WTC11 (cell line): Measurements from ENCODE around the gene TNFAIP2. TPM values are rescaled to one million over a fixed set of nuclear protein-coding genes. Genes with fewer than 3 reads are reported as not detected.

ENCODE experiments used
- ATAC-seq: fragments of 200-7000 bp; cut with Tn5 transposase; 2 replicates; pipeline ENCODE4 v1.10.0; 2021; ENCODE audit warnings: mild to moderate bottlenecking, moderate library complexity
- CTCF ChIA-PET: fragments of 300-600 bp; sonication (Branson Sonifier 250); formaldehyde crosslinking; loops from one replicate; lab custom pipeline; 2021; ENCODE audit warnings: antibody characterized with exemption; lab: Charles Lee
- POLR2A ChIA-PET: fragments of 350-600 bp; sonication (Branson Sonifier 250); formaldehyde crosslinking; loops from one replicate; lab custom pipeline; 2021; ENCODE audit warnings: antibody characterized with exemption; lab: Charles Lee
- DNase-seq: peaks from one replicate; pipeline ENCODE4 v3.0.0; 2021; ENCODE audit warnings: low spot score
- H3K27ac Mint-ChIP-seq: 2 replicates; pipeline ENCODE4 v1.8.0; 2021; ENCODE audit warnings: mixed read lengths
- H3K27me3 Mint-ChIP-seq: 2 replicates; pipeline ENCODE4 v1.8.0; 2021; ENCODE audit warnings: low read depth, mild to moderate bottlenecking, moderate library complexity, mixed read lengths
- H3K36me3 Mint-ChIP-seq: 2 replicates; pipeline ENCODE4 v1.8.0; 2021; ENCODE audit warnings: mixed read lengths
- H3K4me1 Mint-ChIP-seq: 2 replicates; pipeline ENCODE4 v1.8.0; 2022; ENCODE audit warnings: mixed read lengths
- H3K4me3 Mint-ChIP-seq: 2 replicates; pipeline ENCODE4 v1.8.0; 2021; ENCODE audit warnings: mild to moderate bottlenecking, moderate library complexity, mixed read lengths
- H3K9me3 Mint-ChIP-seq: 2 replicates; pipeline ENCODE4 v1.8.0; 2021; ENCODE audit warnings: mixed read lengths
- ATF1 ChIP-seq: sonication (generic); formaldehyde crosslinking; IDR thresholded peaks from 2 replicates; pipeline ENCODE4 v1.8.1; 2023; ENCODE audit warnings: mild to moderate bottlenecking, moderate library complexity, missing genetic modification reagents
- ETV6 ChIP-seq: sonication (generic); formaldehyde crosslinking; IDR thresholded peaks from 2 replicates; pipeline ENCODE4 v1.8.1; 2022; ENCODE audit warnings: mild to moderate bottlenecking, missing genetic modification reagents
- GRHL2 ChIP-seq: fragments of 250-450 bp; sonication (Bioruptor Pico); IDR thresholded peaks from 2 replicates; pipeline ENCODE4 v1.8.0; 2022; ENCODE audit warnings: mild to moderate bottlenecking, moderate library complexity; ENCODE audit not compliant: insufficient replicate concordance, severe bottlenecking
- GTF2I ChIP-seq: fragments of 250-450 bp; sonication (Bioruptor Pico); conservative IDR thresholded peaks from 2 replicates; pipeline ENCODE4 v1.4.0; 2021; ENCODE audit warnings: mild to moderate bottlenecking
- JAZF1 ChIP-seq: fragments of 250-450 bp; sonication (Bioruptor Pico); IDR thresholded peaks from 2 replicates; pipeline ENCODE4 v1.9.0; 2021; ENCODE audit warnings: moderate library complexity, mild to moderate bottlenecking, inconsistent platforms
- NR1H2 ChIP-seq: sonication (generic); formaldehyde crosslinking; IDR thresholded peaks from 2 replicates; pipeline ENCODE4 v1.9.0; 2021; ENCODE audit warnings: mild to moderate bottlenecking, moderate library complexity, missing genetic modification reagents
- PRRX2 ChIP-seq: fragments of 250-450 bp; sonication (Bioruptor Pico); IDR thresholded peaks from 2 replicates; pipeline ENCODE4 v1.8.0; 2021; ENCODE audit warnings: mild to moderate bottlenecking
- RORB ChIP-seq: fragments of 250-450 bp; sonication (Bioruptor Pico); IDR thresholded peaks from 2 replicates; pipeline ENCODE4 v1.9.0; 2021; ENCODE audit warnings: mild to moderate bottlenecking
- SOX15 ChIP-seq: fragments of 250-450 bp; sonication (Bioruptor Pico); IDR thresholded peaks from 2 replicates; pipeline ENCODE4 v1.9.0; 2021; ENCODE audit warnings: mild to moderate bottlenecking
- SP1 ChIP-seq: sonication (generic); formaldehyde crosslinking; conservative IDR thresholded peaks from 2 replicates; pipeline ENCODE4 v1.8.1; 2022; ENCODE audit warnings: missing genetic modification reagents
- TEAD4 ChIP-seq: sonication (generic); formaldehyde crosslinking; IDR thresholded peaks from 2 replicates; pipeline ENCODE4 v1.8.0; 2022; ENCODE audit warnings: mild to moderate bottlenecking, missing genetic modification reagents
- TP53 ChIP-seq: sonication (generic); formaldehyde crosslinking; IDR thresholded peaks from 2 replicates; pipeline ENCODE4 v1.8.1; 2023; ENCODE audit warnings: mild to moderate bottlenecking, missing genetic modification reagents
- USF1 ChIP-seq: sonication (generic); formaldehyde crosslinking; IDR thresholded peaks from 2 replicates; pipeline ENCODE4 v1.8.0; 2022; ENCODE audit warnings: mild to moderate bottlenecking, missing genetic modification reagents
- ZNF121 ChIP-seq: sonication (generic); formaldehyde crosslinking; IDR thresholded peaks from 2 replicates; pipeline ENCODE4 v1.8.0; 2023; ENCODE audit warnings: missing genetic modification reagents
- ZNF232 ChIP-seq: sonication (generic); formaldehyde crosslinking; IDR thresholded peaks from 2 replicates; pipeline ENCODE4 v1.8.0; 2022; ENCODE audit warnings: mild to moderate bottlenecking, missing genetic modification reagents
- ZNF263 ChIP-seq: sonication (generic); formaldehyde crosslinking; IDR thresholded peaks from 2 replicates; pipeline ENCODE4 v1.8.1; 2022; ENCODE audit warnings: low read depth, mild to moderate bottlenecking, moderate library complexity, missing genetic modification reagents
- ZNF671 ChIP-seq: fragments of 250-450 bp; sonication (Bioruptor Pico); IDR thresholded peaks from 2 replicates; pipeline ENCODE4 v1.8.0; 2021; ENCODE audit warnings: mild to moderate bottlenecking
- total RNA-seq: library from RNA; stranded (reverse); gene quantifications from 3 replicates; pipeline ENCODE4 v1.2.3, GENCODE V29; 2021
- TF ChIP-seq, protein P1 (sequence below): sonication (generic); formaldehyde crosslinking; IDR thresholded peaks from 2 replicates; pipeline ENCODE4 v1.8.1; 2023; ENCODE audit warnings: mild to moderate bottlenecking, moderate library complexity, missing genetic modification reagents
- TF ChIP-seq, protein P2 (sequence below): fragments of 250-450 bp; sonication (Bioruptor Pico); IDR thresholded peaks from 2 replicates; pipeline ENCODE4 v2.1.2; 2022; ENCODE audit warnings: mild to moderate bottlenecking, moderate library complexity
- TF ChIP-seq, protein P3 (sequence below): fragments of 250-450 bp; sonication (Bioruptor Pico); conservative IDR thresholded peaks from 2 replicates; pipeline ENCODE4 v1.9.0; 2021; ENCODE audit warnings: mild to moderate bottlenecking
- TF ChIP-seq, protein P4 (sequence below): fragments of 250-450 bp; sonication (Bioruptor Pico); IDR thresholded peaks from 2 replicates; pipeline ENCODE4 v1.9.0; 2021; ENCODE audit warnings: mild to moderate bottlenecking
- TF ChIP-seq, protein P5 (sequence below): sonication (generic); formaldehyde crosslinking; IDR thresholded peaks from 2 replicates; pipeline ENCODE4 v1.8.0; 2022; ENCODE audit warnings: mild to moderate bottlenecking, missing genetic modification reagents
- TF ChIP-seq, protein P6 (sequence below): sonication (generic); formaldehyde crosslinking; conservative IDR thresholded peaks from 2 replicates; pipeline ENCODE4 v1.8.1; 2023; ENCODE audit warnings: mild to moderate bottlenecking, low read depth, missing genetic modification reagents, moderate library complexity
- TF ChIP-seq, protein P7 (sequence below): fragments of 200-600 bp; IDR thresholded peaks from 2 replicates; pipeline ENCODE4 v1.8.0; 2022; ENCODE audit warnings: antibody characterized with exemption

TNFAIP2 gene
- total RNA-seq, 1 experiment from 2014 or later, result 24.1 TPM

DNA sequence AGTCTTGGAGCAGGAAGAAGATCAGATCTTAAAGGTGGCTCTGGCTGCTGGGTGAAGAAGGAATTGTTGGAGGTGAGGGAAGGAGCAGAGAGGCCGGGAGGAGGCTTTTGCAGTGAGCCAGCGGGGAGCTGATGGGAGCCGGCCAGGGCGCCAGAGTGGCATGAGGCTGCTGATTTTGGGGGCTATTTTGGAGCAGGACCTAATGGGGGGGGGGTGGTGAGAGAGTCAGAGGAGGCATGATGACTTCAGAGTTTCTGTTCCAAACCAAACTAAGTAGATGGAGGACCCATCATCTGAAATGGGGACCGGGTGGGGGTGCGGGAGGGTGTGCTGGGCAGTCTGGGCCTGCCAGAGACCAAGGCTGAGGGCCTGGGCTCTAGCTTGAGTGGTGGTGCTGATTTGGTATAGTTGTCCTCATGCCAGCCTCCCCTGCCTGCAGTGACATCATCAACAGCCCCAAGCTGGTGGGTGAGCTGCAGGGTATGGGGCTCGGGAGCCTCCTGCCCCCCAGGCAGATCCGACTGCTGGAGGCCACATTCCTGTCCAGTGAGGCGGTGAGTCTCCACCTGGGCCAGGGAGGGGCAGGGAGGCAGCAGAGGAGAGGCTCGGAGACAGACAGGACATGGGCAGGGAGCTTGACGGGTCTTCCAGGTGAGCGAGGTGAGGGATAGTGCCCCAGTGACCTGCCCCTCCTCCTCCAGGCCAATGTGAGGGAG is 6.2 kb downstream of the TNFAIP2 start:
- no peak for DNase-seq
- H3K4me3 Mint-ChIP-seq, result no peak overlapping the region
- H3K9me3 Mint-ChIP-seq, result no peaks in the 10 kb centered on the region

DNA sequence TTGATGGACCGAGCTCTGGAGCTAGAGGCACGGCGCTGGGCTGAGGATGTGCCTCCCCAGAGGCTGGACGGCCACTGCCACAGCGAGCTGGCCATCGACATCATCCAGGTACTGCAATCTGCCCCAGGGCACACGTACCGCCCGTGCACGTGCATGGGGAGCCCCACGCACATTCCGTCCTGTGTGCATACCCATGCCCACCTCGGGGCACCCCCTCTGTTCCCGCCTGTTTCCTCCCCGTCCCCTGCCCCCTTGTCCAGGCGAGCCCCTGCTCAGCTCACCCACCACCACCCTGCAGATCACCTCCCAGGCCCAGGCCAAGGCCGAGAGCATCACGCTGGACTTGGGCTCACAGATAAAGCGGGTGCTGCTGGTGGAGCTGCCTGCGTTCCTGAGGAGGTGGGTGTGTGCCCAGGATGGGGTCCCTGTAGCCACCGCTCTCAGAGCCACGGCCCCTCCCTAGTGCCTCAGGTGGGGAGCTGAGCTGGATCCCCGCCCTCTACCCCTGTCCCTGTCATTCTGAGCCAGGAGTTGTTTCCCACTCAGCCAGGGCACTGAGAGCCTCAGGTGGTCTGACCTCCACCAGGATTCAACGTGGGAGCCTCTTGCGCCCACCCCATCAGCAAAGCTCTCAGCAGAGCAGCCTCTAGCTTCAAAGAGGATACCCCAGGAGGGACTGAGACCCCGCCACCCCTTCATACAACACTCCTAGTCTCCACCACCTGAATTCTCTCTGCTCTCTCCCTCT is 6.9 kb downstream of the TNFAIP2 start:
- ChIA-PET CTCF (interaction anchor here (0.5 to 12.3 kb wide), 5 partner anchors 11 to 143 kb away, joined by 3 to 199 read pairs (median 8); no protein-coding TSS in a partner anchor), POLR2A (no interaction called here)
- Mint-ChIP-seq H3K9me3 (no peaks in the 10 kb centered on the region), H3K4me1 (peaks cover 15% of the 10 kb centered on the region), H3K27ac (no peak overlapping the region), H3K27me3 (peaks cover 27% of the 10 kb centered on the region), H3K4me3 (no peak overlapping the region), H3K36me3 (peaks cover 5% of the 10 kb centered on the region; the same call in 1 of the 2 replicates)
- no peak for DNase-seq
- ATAC-seq, result no peak
- TF ChIP-seq TP53 (CRISPR knock-in tag), result no peak
- no peak for TF ChIP-seq GTF2I (CRISPR knock-in tag)
- TF ChIP-seq, protein P1, sequence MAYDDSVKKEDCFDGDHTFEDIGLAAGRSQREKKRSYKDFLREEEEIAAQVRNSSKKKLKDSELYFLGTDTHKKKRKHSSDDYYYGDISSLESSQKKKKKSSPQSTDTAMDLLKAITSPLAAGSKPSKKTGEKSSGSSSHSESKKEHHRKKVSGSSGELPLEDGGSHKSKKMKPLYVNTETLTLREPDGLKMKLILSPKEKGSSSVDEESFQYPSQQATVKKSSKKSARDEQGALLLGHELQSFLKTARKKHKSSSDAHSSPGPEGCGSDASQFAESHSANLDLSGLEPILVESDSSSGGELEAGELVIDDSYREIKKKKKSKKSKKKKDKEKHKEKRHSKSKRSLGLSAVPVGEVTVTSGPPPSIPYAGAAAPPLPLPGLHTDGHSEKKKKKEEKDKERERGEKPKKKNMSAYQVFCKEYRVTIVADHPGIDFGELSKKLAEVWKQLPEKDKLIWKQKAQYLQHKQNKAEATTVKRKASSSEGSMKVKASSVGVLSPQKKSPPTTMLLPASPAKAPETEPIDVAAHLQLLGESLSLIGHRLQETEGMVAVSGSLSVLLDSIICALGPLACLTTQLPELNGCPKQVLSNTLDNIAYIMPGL (CRISPR knock-in tag), result no peak
- TF ChIP-seq, protein P2, sequence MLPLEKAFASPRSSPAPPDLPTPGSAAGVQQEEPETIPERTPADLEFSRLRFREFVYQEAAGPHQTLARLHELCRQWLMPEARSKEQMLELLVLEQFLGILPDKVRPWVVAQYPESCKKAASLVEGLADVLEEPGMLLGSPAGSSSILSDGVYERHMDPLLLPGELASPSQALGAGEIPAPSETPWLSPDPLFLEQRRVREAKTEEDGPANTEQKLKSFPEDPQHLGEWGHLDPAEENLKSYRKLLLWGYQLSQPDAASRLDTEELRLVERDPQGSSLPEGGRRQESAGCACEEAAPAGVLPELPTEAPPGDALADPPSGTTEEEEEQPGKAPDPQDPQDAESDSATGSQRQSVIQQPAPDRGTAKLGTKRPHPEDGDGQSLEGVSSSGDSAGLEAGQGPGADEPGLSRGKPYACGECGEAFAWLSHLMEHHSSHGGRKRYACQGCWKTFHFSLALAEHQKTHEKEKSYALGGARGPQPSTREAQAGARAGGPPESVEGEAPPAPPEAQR (CRISPR knock-in tag), result no peak
- TF ChIP-seq, protein P3, sequence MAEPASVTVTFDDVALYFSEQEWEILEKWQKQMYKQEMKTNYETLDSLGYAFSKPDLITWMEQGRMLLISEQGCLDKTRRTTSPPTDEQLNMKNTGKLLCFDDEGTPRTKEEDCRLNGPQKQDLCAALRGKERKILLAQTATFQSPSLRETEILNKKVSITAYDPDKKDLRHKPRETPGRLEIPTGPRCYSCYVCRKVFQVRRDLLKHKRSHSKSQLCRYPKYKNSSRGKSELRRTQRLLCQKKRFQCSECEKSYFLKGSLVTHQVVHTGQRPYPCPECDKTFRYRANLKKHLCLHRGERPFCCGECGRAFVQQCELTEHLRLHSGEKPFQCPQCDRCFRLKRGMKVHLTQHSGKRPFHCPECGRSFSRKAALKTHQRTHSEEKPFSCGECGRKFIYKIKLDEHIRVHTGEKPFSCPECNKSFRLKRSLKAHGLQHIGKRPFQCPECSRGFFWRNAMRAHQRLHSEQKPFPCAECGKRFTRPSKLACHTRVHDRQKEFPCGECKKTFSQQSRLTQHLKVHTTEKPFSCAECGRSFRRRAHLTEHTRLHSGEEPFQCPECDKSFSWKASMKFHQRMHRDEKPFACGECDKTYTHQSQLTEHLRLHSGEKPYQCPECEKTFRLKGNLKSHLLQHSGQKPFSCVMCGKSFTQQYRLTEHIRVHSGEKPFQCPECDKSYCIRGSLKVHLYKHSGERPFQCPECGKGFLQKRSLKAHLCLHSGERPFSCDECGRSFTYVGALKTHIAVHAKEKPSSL (CRISPR knock-in tag), result no peak
- no peak for TF ChIP-seq USF1 (CRISPR knock-in tag)
- TF ChIP-seq, protein P4, sequence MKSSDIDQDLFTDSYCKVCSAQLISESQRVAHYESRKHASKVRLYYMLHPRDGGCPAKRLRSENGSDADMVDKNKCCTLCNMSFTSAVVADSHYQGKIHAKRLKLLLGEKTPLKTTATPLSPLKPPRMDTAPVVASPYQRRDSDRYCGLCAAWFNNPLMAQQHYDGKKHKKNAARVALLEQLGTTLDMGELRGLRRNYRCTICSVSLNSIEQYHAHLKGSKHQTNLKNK, result no peak
- no peak for TF ChIP-seq ETV6
- TF ChIP-seq, protein P5, sequence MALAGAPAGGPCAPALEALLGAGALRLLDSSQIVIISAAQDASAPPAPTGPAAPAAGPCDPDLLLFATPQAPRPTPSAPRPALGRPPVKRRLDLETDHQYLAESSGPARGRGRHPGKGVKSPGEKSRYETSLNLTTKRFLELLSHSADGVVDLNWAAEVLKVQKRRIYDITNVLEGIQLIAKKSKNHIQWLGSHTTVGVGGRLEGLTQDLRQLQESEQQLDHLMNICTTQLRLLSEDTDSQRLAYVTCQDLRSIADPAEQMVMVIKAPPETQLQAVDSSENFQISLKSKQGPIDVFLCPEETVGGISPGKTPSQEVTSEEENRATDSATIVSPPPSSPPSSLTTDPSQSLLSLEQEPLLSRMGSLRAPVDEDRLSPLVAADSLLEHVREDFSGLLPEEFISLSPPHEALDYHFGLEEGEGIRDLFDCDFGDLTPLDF, result no peak
- no peak for TF ChIP-seq ZNF121

More for the DNA sequence above, 6.2 kb downstream of the TNFAIP2 start:
- TF ChIP-seq GRHL2 (CRISPR knock-in tag), result no peak
- TF ChIP-seq SP1 (CRISPR knock-in tag), result no peak
- TF ChIP-seq GTF2I (CRISPR knock-in tag), result no peak
- no peak for TF ChIP-seq ATF1
- TF ChIP-seq SOX15, result no peak
- TF ChIP-seq NR1H2 (CRISPR knock-in tag), result no peak
- TF ChIP-seq, protein P6, sequence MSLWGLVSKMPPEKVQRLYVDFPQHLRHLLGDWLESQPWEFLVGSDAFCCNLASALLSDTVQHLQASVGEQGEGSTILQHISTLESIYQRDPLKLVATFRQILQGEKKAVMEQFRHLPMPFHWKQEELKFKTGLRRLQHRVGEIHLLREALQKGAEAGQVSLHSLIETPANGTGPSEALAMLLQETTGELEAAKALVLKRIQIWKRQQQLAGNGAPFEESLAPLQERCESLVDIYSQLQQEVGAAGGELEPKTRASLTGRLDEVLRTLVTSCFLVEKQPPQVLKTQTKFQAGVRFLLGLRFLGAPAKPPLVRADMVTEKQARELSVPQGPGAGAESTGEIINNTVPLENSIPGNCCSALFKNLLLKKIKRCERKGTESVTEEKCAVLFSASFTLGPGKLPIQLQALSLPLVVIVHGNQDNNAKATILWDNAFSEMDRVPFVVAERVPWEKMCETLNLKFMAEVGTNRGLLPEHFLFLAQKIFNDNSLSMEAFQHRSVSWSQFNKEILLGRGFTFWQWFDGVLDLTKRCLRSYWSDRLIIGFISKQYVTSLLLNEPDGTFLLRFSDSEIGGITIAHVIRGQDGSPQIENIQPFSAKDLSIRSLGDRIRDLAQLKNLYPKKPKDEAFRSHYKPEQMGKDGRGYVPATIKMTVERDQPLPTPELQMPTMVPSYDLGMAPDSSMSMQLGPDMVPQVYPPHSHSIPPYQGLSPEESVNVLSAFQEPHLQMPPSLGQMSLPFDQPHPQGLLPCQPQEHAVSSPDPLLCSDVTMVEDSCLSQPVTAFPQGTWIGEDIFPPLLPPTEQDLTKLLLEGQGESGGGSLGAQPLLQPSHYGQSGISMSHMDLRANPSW (CRISPR knock-in tag), result no peak
- no peak for TF ChIP-seq TEAD4 (CRISPR knock-in tag)
- TF ChIP-seq, protein P7, sequence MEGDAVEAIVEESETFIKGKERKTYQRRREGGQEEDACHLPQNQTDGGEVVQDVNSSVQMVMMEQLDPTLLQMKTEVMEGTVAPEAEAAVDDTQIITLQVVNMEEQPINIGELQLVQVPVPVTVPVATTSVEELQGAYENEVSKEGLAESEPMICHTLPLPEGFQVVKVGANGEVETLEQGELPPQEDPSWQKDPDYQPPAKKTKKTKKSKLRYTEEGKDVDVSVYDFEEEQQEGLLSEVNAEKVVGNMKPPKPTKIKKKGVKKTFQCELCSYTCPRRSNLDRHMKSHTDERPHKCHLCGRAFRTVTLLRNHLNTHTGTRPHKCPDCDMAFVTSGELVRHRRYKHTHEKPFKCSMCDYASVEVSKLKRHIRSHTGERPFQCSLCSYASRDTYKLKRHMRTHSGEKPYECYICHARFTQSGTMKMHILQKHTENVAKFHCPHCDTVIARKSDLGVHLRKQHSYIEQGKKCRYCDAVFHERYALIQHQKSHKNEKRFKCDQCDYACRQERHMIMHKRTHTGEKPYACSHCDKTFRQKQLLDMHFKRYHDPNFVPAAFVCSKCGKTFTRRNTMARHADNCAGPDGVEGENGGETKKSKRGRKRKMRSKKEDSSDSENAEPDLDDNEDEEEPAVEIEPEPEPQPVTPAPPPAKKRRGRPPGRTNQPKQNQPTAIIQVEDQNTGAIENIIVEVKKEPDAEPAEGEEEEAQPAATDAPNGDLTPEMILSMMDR, result no peak
- no peak for TF ChIP-seq ZNF232 (CRISPR knock-in tag)
- TF ChIP-seq PRRX2, result no peak
- no peak for TF ChIP-seq TP53 (CRISPR knock-in tag)
- no peak for TF ChIP-seq JAZF1 (CRISPR knock-in tag)
- TF ChIP-seq ZNF671 (CRISPR knock-in tag), result no peak
- TF ChIP-seq ZNF263 (CRISPR knock-in tag), result no peak
- no peak for TF ChIP-seq RORB (CRISPR knock-in tag)
- no peak overlapping the region for H3K27ac Mint-ChIP-seq
- H3K36me3 Mint-ChIP-seq, result peaks cover 5% of the 10 kb centered on the region; the same call in 1 of the 2 replicates
- ChIA-PET POLR2A (no interaction called here), CTCF (interaction anchor here (0.5 to 12.3 kb wide), 3 partner anchors 11 to 143 kb away, joined by 4 to 199 read pairs (median 20); no protein-coding TSS in a partner anchor)
- ATAC-seq, result no peak
- H3K4me1 Mint-ChIP-seq, result peaks cover 15% of the 10 kb centered on the region
- H3K27me3 Mint-ChIP-seq, result peaks cover 33% of the 10 kb centered on the region
